GM23338 (cell line): ENCODE data around the gene DLX2. TPM values are rescaled to one million over a fixed set of nuclear protein-coding genes. Genes with fewer than 3 reads are reported as not detected.

Experiments
- ATAC-seq: fragments of 200-7000 bp; cut with Tn5 transposase; 3 replicates; pipeline ENCODE4 v1.9.1; 2020
- DNase-seq: peaks from one replicate; pipeline ENCODE4 v3.0.0-alpha.2; 2015; ENCODE audit warnings: low spot score
- H2AFZ ChIP-seq: fragments of 200-600 bp; sonication (generic); 2 replicates; pipeline ENCODE4 v1.8.0; 2016; ENCODE audit warnings: antibody characterized with exemption, mild to moderate bottlenecking, moderate library complexity
- H3F3A ChIP-seq: fragments of 200-600 bp; sonication (generic); replicated peaks from 2 replicates; pipeline ENCODE4 v1.8.0; 2017; ENCODE audit warnings: antibody characterized with exemption, mixed run types, low read depth
- H3K27ac ChIP-seq: fragments of 200-600 bp; sonication (generic); 2 replicates; pipeline ENCODE4 v1.6.1; 2016; ENCODE audit warnings: low read depth
- H3K27me3 ChIP-seq: fragments of 200-600 bp; sonication (generic); 2 replicates; pipeline ENCODE4 v1.8.0; 2016; ENCODE audit warnings: mild to moderate bottlenecking, mixed run types, moderate library complexity; ENCODE audit not compliant: insufficient read depth
- H3K36me3 ChIP-seq: fragments of 200-600 bp; sonication (generic); 2 replicates; pipeline ENCODE4 v1.8.0; 2016; ENCODE audit warnings: mild to moderate bottlenecking; ENCODE audit not compliant: insufficient read depth
- H3K4me1 ChIP-seq: fragments of 200-600 bp; sonication (generic); 2 replicates; pipeline ENCODE4 v1.8.0; 2016; ENCODE audit warnings: mild to moderate bottlenecking, moderate library complexity; ENCODE audit not compliant: insufficient read depth
- H3K4me2 ChIP-seq: fragments of 200-600 bp; sonication (generic); 2 replicates; pipeline ENCODE4 v1.7.1; 2017; ENCODE audit warnings: mixed run types
- H3K4me3 ChIP-seq: fragments of 200-600 bp; sonication (generic); 2 replicates; pipeline ENCODE4 v1.6.1; 2016; ENCODE audit warnings: mixed run types
- H3K79me2 ChIP-seq: fragments of 200-600 bp; sonication (generic); replicated peaks from 2 replicates; pipeline ENCODE4 v1.8.0; 2017; ENCODE audit warnings: mild to moderate bottlenecking; ENCODE audit not compliant: insufficient read depth
- H3K9me2 ChIP-seq: fragments of 200-600 bp; sonication (generic); 2 replicates; pipeline ENCODE4 v1.8.0; 2017; ENCODE audit not compliant: insufficient read depth
- H4K20me1 ChIP-seq: fragments of 200-600 bp; sonication (generic); replicated peaks from 2 replicates; pipeline ENCODE4 v1.8.0; 2017; ENCODE audit warnings: mild to moderate bottlenecking; ENCODE audit not compliant: insufficient read depth
- H3K27ac Mint-ChIP-seq: 2 replicates; pipeline ENCODE4 v1.8.0; 2020; ENCODE audit warnings: inconsistent platforms, mild to moderate bottlenecking, moderate library complexity, mixed read lengths
- H3K27me3 Mint-ChIP-seq: 3 replicates; pipeline ENCODE4 v1.8.0; 2022; ENCODE audit warnings: low read depth, mild to moderate bottlenecking, moderate library complexity, mixed read lengths, inconsistent platforms; ENCODE audit not compliant: insufficient read depth, poor library complexity
- H3K36me3 Mint-ChIP-seq: 3 replicates; pipeline ENCODE4 v1.8.0; 2021; ENCODE audit warnings: low read depth, mild to moderate bottlenecking, inconsistent platforms, moderate library complexity, mixed read lengths
- H3K4me1 Mint-ChIP-seq: 3 replicates; pipeline ENCODE4 v1.8.0; 2020; ENCODE audit warnings: mild to moderate bottlenecking, inconsistent platforms, mixed read lengths
- H3K4me3 Mint-ChIP-seq: 3 replicates; pipeline ENCODE4 v1.8.0; 2021; ENCODE audit warnings: moderate library complexity, mild to moderate bottlenecking, inconsistent platforms, mixed read lengths
- H3K9me3 Mint-ChIP-seq: 3 replicates; pipeline ENCODE4 v1.8.0; 2020; ENCODE audit warnings: moderate library complexity, mild to moderate bottlenecking, inconsistent platforms, mixed read lengths
- CREB1 ChIP-seq: fragments of 250-450 bp; sonication (Bioruptor Pico); IDR thresholded peaks from 2 replicates; pipeline ENCODE4 v1.5.0; 2020; ENCODE audit warnings: low read depth, mild to moderate bottlenecking, moderate library complexity
- EZH2 ChIP-seq: fragments of 200-600 bp; sonication (generic); IDR thresholded peaks from one replicate; pipeline ENCODE4 v1.8.0; 2017; ENCODE audit warnings: antibody characterized with exemption, mild to moderate bottlenecking, low read depth; ENCODE audit not compliant: unreplicated experiment
- EZH2phosphoT487 ChIP-seq: fragments of 200-600 bp; sonication (generic); IDR thresholded peaks from one replicate; pipeline ENCODE4 v1.8.1; 2018; ENCODE audit warnings: antibody characterized with exemption; ENCODE audit not compliant: unreplicated experiment
- JUNB ChIP-seq: IDR thresholded peaks from one replicate; pipeline ENCODE4 v1.6.1; 2016; ENCODE audit warnings: antibody characterized with exemption; ENCODE audit not compliant: unreplicated experiment
- NANOG ChIP-seq: IDR thresholded peaks from 2 replicates; pipeline ENCODE4 v1.6.1; 2016; ENCODE audit warnings: antibody characterized with exemption, borderline replicate concordance
- POLR2AphosphoS5 ChIP-seq: IDR thresholded peaks from 2 replicates; pipeline ENCODE4 v1.6.1; 2016; ENCODE audit warnings: antibody characterized with exemption, low read depth
- STAT1 ChIP-seq: IDR thresholded peaks from one replicate; pipeline ENCODE4 v1.6.1; 2016; ENCODE audit warnings: antibody characterized with exemption; ENCODE audit not compliant: unreplicated experiment
- ZNF114 ChIP-seq: fragments of 250-450 bp; sonication (Bioruptor Pico); IDR thresholded peaks from 2 replicates; pipeline ENCODE4 v1.5.0; 2020; ENCODE audit warnings: mild to moderate bottlenecking, moderate library complexity
- polyA plus RNA-seq: library from polyadenylated mRNA; unstranded; fragments of >200 nt; fragmentation: Nextera tagmentation; extraction: Ambion mirVana; gene quantifications from 2 replicates; pipeline ENCODE4 v1.2.1, GENCODE V29; 2016
- total RNA-seq: library from RNA; depleted of rRNA; stranded (reverse); fragments of >200 nt; shearing (Covaris generic); gene quantifications from 2 replicates; pipeline ENCODE4 v1.2.3, GENCODE V29; 2014
- TF ChIP-seq, protein P1 (sequence below): fragments of 250-450 bp; sonication (Bioruptor Pico); IDR thresholded peaks from 2 replicates; pipeline ENCODE4 v1.5.0; 2020; ENCODE audit warnings: mild to moderate bottlenecking, moderate library complexity
- TF ChIP-seq, protein P2 (sequence below): IDR thresholded peaks from one replicate; pipeline ENCODE4 v1.6.1; 2018; ENCODE audit warnings: antibody characterized with exemption; ENCODE audit not compliant: unreplicated experiment
- TF ChIP-seq, protein P3 (sequence below): IDR thresholded peaks from 2 replicates; pipeline ENCODE4 v1.6.1; 2016; ENCODE audit warnings: antibody characterized with exemption
- TF ChIP-seq, protein P4 (sequence below), 2 experiments: fragments of 200-600 bp in 1 of 2; sonication (generic) in 1 of 2; conservative IDR thresholded peaks; 2 replicates each; pipeline versions ENCODE4 v1.5.1 to v1.6.1; 2016 to 2017; ENCODE audit warnings: antibody characterized with exemption in 2 of 2, low read depth in 2 of 2, mild to moderate bottlenecking in 2 of 2, moderate library complexity in 1 of 2

The DLX2 gene
- total and polyA plus RNA-seq, 2 experiments from 2014 or later = 0.08 to 0.24 TPM

DNA sequence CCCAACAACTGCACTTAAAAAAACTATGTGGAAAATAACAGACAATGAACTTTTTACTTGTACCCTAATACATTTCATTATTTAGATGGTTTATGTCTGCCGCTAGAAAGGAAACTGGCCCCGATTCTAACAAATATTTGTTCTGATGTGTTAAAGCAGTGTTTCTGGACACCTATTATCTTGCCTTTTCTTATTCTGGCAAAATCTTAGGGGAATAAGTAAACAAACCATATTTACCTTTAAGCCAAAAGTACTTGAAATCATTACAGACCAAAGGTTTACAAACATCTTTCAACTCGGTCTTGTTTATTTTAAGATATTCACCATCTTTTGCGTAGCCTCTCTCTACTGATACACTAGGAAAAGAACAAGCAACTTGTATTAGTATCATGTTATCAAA is 29.2 kb downstream of the DLX2 start:
- DNase-seq = no peak
- no peak overlapping the region for H3K4me3 Mint-ChIP-seq
- ATAC-seq = no peak
- no peaks in the 10 kb centered on the region for H3F3A ChIP-seq
- H3K79me2 ChIP-seq = no peaks in the 10 kb centered on the region
- no peak overlapping the region for H2AFZ ChIP-seq
- TF ChIP-seq, protein P1, sequence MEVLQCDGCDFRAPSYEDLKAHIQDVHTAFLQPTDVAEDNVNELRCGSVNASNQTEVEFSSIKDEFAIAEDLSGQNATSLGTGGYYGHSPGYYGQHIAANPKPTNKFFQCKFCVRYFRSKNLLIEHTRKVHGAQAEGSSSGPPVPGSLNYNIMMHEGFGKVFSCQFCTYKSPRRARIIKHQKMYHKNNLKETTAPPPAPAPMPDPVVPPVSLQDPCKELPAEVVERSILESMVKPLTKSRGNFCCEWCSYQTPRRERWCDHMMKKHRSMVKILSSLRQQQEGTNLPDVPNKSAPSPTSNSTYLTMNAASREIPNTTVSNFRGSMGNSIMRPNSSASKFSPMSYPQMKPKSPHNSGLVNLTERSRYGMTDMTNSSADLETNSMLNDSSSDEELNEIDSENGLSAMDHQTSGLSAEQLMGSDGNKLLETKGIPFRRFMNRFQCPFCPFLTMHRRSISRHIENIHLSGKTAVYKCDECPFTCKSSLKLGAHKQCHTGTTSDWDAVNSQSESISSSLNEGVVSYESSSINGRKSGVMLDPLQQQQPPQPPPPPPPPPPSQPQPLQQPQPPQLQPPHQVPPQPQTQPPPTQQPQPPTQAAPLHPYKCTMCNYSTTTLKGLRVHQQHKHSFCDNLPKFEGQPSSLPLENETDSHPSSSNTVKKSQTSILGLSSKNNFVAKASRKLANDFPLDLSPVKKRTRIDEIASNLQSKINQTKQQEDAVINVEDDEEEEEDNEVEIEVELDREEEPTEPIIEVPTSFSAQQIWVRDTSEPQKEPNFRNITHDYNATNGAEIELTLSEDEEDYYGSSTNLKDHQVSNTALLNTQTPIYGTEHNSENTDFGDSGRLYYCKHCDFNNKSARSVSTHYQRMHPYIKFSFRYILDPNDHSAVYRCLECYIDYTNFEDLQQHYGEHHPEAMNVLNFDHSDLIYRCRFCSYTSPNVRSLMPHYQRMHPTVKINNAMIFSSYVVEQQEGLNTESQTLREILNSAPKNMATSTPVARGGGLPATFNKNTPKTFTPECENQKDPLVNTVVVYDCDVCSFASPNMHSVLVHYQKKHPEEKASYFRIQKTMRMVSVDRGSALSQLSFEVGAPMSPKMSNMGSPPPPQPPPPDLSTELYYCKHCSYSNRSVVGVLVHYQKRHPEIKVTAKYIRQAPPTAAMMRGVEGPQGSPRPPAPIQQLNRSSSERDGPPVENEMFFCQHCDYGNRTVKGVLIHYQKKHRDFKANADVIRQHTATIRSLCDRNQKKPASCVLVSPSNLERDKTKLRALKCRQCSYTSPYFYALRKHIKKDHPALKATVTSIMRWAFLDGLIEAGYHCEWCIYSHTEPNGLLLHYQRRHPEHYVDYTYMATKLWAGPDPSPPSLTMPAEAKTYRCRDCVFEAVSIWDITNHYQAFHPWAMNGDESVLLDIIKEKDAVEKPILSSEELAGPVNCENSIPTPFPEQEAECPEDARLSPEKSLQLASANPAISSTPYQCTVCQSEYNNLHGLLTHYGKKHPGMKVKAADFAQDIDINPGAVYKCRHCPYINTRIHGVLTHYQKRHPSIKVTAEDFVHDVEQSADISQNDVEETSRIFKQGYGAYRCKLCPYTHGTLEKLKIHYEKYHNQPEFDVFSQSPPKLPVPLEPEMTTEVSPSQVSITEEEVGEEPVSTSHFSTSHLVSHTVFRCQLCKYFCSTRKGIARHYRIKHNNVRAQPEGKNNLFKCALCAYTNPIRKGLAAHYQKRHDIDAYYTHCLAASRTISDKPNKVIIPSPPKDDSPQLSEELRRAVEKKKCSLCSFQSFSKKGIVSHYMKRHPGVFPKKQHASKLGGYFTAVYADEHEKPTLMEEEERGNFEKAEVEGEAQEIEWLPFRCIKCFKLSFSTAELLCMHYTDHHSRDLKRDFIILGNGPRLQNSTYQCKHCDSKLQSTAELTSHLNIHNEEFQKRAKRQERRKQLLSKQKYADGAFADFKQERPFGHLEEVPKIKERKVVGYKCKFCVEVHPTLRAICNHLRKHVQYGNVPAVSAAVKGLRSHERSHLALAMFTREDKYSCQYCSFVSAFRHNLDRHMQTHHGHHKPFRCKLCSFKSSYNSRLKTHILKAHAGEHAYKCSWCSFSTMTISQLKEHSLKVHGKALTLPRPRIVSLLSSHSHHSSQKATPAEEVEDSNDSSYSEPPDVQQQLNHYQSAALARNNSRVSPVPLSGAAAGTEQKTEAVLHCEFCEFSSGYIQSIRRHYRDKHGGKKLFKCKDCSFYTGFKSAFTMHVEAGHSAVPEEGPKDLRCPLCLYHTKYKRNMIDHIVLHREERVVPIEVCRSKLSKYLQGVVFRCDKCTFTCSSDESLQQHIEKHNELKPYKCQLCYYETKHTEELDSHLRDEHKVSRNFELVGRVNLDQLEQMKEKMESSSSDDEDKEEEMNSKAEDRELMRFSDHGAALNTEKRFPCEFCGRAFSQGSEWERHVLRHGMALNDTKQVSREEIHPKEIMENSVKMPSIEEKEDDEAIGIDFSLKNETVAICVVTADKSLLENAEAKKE = no peak
- TF ChIP-seq STAT1 = no peak
- TF ChIP-seq, protein P2, sequence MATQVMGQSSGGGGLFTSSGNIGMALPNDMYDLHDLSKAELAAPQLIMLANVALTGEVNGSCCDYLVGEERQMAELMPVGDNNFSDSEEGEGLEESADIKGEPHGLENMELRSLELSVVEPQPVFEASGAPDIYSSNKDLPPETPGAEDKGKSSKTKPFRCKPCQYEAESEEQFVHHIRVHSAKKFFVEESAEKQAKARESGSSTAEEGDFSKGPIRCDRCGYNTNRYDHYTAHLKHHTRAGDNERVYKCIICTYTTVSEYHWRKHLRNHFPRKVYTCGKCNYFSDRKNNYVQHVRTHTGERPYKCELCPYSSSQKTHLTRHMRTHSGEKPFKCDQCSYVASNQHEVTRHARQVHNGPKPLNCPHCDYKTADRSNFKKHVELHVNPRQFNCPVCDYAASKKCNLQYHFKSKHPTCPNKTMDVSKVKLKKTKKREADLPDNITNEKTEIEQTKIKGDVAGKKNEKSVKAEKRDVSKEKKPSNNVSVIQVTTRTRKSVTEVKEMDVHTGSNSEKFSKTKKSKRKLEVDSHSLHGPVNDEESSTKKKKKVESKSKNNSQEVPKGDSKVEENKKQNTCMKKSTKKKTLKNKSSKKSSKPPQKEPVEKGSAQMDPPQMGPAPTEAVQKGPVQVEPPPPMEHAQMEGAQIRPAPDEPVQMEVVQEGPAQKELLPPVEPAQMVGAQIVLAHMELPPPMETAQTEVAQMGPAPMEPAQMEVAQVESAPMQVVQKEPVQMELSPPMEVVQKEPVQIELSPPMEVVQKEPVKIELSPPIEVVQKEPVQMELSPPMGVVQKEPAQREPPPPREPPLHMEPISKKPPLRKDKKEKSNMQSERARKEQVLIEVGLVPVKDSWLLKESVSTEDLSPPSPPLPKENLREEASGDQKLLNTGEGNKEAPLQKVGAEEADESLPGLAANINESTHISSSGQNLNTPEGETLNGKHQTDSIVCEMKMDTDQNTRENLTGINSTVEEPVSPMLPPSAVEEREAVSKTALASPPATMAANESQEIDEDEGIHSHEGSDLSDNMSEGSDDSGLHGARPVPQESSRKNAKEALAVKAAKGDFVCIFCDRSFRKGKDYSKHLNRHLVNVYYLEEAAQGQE = no peak
- TF ChIP-seq EZH2phosphoT487 = no peak
- no peak for TF ChIP-seq JUNB
- TF ChIP-seq EZH2 = no peak
- TF ChIP-seq POLR2AphosphoS5 = no peak
- TF ChIP-seq ZNF114 = no peak
- TF ChIP-seq, protein P3, sequence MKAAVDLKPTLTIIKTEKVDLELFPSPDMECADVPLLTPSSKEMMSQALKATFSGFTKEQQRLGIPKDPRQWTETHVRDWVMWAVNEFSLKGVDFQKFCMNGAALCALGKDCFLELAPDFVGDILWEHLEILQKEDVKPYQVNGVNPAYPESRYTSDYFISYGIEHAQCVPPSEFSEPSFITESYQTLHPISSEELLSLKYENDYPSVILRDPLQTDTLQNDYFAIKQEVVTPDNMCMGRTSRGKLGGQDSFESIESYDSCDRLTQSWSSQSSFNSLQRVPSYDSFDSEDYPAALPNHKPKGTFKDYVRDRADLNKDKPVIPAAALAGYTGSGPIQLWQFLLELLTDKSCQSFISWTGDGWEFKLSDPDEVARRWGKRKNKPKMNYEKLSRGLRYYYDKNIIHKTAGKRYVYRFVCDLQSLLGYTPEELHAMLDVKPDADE = no peak
- no peak for TF ChIP-seq NANOG
- TF ChIP-seq, protein P4, sequence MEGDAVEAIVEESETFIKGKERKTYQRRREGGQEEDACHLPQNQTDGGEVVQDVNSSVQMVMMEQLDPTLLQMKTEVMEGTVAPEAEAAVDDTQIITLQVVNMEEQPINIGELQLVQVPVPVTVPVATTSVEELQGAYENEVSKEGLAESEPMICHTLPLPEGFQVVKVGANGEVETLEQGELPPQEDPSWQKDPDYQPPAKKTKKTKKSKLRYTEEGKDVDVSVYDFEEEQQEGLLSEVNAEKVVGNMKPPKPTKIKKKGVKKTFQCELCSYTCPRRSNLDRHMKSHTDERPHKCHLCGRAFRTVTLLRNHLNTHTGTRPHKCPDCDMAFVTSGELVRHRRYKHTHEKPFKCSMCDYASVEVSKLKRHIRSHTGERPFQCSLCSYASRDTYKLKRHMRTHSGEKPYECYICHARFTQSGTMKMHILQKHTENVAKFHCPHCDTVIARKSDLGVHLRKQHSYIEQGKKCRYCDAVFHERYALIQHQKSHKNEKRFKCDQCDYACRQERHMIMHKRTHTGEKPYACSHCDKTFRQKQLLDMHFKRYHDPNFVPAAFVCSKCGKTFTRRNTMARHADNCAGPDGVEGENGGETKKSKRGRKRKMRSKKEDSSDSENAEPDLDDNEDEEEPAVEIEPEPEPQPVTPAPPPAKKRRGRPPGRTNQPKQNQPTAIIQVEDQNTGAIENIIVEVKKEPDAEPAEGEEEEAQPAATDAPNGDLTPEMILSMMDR (conservative IDR thresholded peaks at IDR 0.05; ENCODE audit: low read depth in 2 of 2) = no peak
- no peak for TF ChIP-seq CREB1
- no peak overlapping the region for H3K4me2 ChIP-seq
- H3K36me3 ChIP-seq = no peaks in the 10 kb centered on the region
- no peak overlapping the region for H3K4me3 ChIP-seq
- peaks cover 8% of the 10 kb centered on the region for H3K27me3 Mint-ChIP-seq
- peaks cover 25% of the 10 kb centered on the region for H3K27me3 ChIP-seq
- no peaks in the 10 kb centered on the region for H3K9me2 ChIP-seq
- no peaks in the 10 kb centered on the region for H3K36me3 Mint-ChIP-seq
- H3K27ac Mint-ChIP-seq = no peak overlapping the region
- H3K4me1 ChIP-seq = no peaks in the 10 kb centered on the region
- no peak overlapping the region for H3K27ac ChIP-seq
- no peaks in the 10 kb centered on the region for H3K4me1 Mint-ChIP-seq
- H4K20me1 ChIP-seq = no peaks in the 10 kb centered on the region
- no peaks in the 10 kb centered on the region for H3K9me3 Mint-ChIP-seq
